HG03196 (cell line): ENCODE results near the gene RNH1.
A peak's percentile ranks its signal among the peaks of the same experiment; 100 is the strongest.

Experiments used
- ATAC-seq: cut with Tn5 transposase; IDR thresholded peaks from one replicate; pipeline ENCODE4 v1.9.1; 2021; ENCODE audit not compliant: unreplicated experiment

The RNH1 gene

GRCh38 chr11:506995-507726 is at the start of gene RNH1:
Gene RNH1, minus strand, starts transcription at chr11:507242. Its CDS starts 5,080 bp downstream, at chr11:502162.
- ATAC-seq = peak; percentile 53

- no peak for ATAC-seq
Measured at GRCh38 chr11:555780-556661, 49.0 kb upstream of the RNH1 start.

GRCh38 chr11:555227-555779 is 48.3 kb upstream of the RNH1 start:
- no peak for ATAC-seq

- no peak for ATAC-seq
Measured at GRCh38 chr11:554428-555226, 47.6 kb upstream of the RNH1 start.

- no peak for ATAC-seq
Measured at GRCh38 chr11:553988-554340, 46.9 kb upstream of the RNH1 start.

- ATAC-seq = no peak
Measured at GRCh38 chr11:553083-553987, 46.3 kb upstream of the RNH1 start.

GRCh38 chr11:551596-551995 is 44.6 kb upstream of the RNH1 start:
- no peak for ATAC-seq

- no peak for ATAC-seq
Measured at GRCh38 chr11:551131-551530, 44.1 kb upstream of the RNH1 start.

- ATAC-seq = no peak
Measured at GRCh38 chr11:550746-551085, 43.7 kb upstream of the RNH1 start.

GRCh38 chr11:550021-550745 is 43.1 kb upstream of the RNH1 start:
- no peak for ATAC-seq

- no peak for ATAC-seq
Measured at GRCh38 chr11:548700-549603, 41.9 kb upstream of the RNH1 start.

GRCh38 chr11:545171-545570 is 38.1 kb upstream of the RNH1 start:
- no peak for ATAC-seq

GRCh38 chr11:544817-545166 is 37.8 kb upstream of the RNH1 start:
- no peak for ATAC-seq

GRCh38 chr11:541433-541885 is 34.4 kb upstream of the RNH1 start:
- ATAC-seq = no peak

GRCh38 chr11:540583-541432 is 33.8 kb upstream of the RNH1 start:
- ATAC-seq = no peak

GRCh38 chr11:539971-540481 is 33.0 kb upstream of the RNH1 start:
- no peak for ATAC-seq

GRCh38 chr11:538431-539051 is 31.5 kb upstream of the RNH1 start:
- ATAC-seq = no peak
